Measurements from ENCODE around the gene PACS1. TPM values are rescaled to one million over a fixed set of nuclear protein-coding genes. Genes with fewer than 3 reads are reported as not detected.

Gene PACS1
- total RNA-seq, 3 donors from 2014 or later, result 37.9 to 40.6 (median 38.6) TPM

DNA sequence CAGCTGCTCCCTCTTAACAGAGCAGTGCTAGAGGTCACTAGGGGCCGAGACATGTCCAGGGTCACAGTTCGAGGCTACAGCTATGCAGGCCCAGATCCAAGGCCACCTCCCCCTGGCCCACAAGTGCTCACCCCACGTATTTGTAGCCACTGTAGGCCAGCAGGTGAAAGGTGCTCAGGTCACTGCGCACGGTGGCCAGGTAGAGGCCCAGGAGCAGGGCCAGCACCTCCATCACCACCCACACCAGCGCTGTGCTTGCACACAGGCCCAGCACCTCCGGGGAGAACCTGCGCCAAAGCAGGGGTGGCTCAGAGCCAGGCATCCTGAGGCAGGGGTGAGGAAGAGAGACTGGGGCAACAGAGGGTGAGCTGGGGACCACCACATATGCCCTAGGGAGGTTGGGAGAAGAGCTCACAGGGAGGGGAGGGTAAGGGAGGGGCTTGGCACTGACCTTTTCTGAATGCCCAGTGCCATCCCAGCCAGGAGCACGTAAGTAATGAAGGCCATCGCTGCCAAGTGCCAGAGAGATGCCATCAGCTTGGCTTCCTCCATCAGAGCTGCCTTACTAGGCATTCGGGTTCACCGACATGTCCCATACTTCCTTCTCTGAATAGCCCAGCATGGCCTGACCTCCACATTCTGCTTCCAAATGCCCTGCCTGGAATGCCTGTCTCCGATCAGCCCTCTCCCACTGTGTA, 215.3 kb downstream of the PACS1 start:
- Histone ChIP-seq H3K9me3 (no peaks in the 10 kb centered on the region), H3K4me3 (no peak overlapping the region), H3K27ac (no peak overlapping the region), H3K27me3 (no peaks in the 10 kb centered on the region), H3K4me1 (peaks cover 0 to 15% of the 10 kb centered on the region in 2 donors), H3K36me3 (no peaks in the 10 kb centered on the region)
- no peak for DNase-seq (ENCODE audit: low spot score in 2 of 2)
- TF ChIP-seq CTCF (IDR thresholded peaks at IDR 0.05), result no peak
- TF ChIP-seq POLR2AphosphoS5 (IDR thresholded peaks at IDR 0.05), result no peak
- TF ChIP-seq POLR2A (IDR thresholded peaks at IDR 0.05), result no peak
- intact Hi-C loops (cut with DNase I; ENCODE audit: low total_unique reads), result loop anchor here (10.0 kb wide), 1 partner anchor 359 kb away; no protein-coding TSS in a partner anchor

GRCh38 chr11:66286699-66287098, 216.6 kb downstream of the PACS1 start:
- no peak overlapping the region for H3K27ac ChIP-seq
- DNase-seq (ENCODE audit: low spot score in 2 of 2), result no peak
- no peak for TF ChIP-seq CTCF (IDR thresholded peaks at IDR 0.05)
- TF ChIP-seq POLR2A (IDR thresholded peaks at IDR 0.05), result no peak
- no peak for TF ChIP-seq POLR2AphosphoS5 (IDR thresholded peaks at IDR 0.05)
- H3K4me3 ChIP-seq, result no peak overlapping the region
- H3K4me1 ChIP-seq, result peaks cover 0 to 15% of the 10 kb centered on the region in 2 donors
- no peaks in the 10 kb centered on the region for H3K9me3 ChIP-seq
- no peaks in the 10 kb centered on the region for H3K27me3 ChIP-seq
- no peaks in the 10 kb centered on the region for H3K36me3 ChIP-seq
- intact Hi-C loops (cut with DNase I; ENCODE audit: low total_unique reads), result loop anchor here (10.0 kb wide), 1 partner anchor 358 kb away; no protein-coding TSS in a partner anchor

GRCh38 chr11:66287211-66287888, 217.3 kb downstream of the PACS1 start:
- Histone ChIP-seq H3K27me3 (peaks cover 4 to 6% of the 10 kb centered on the region in 2 donors), H3K4me3 (peak overlapping the region in 2 of 3 donors; percentile 84 to 99), H3K27ac (no peak overlapping the region), H3K4me1 (peaks cover 0 to 15% of the 10 kb centered on the region in 2 donors), H3K36me3 (no peaks in the 10 kb centered on the region), H3K9me3 (no peaks in the 10 kb centered on the region)
- DNase-seq (ENCODE audit: low spot score in 2 of 2), result no peak
- intact Hi-C loops (cut with DNase I; ENCODE audit: low total_unique reads), result loop anchor here (10.0 kb wide), 1 partner anchor 357 kb away; no protein-coding TSS in a partner anchor
- no peak for TF ChIP-seq CTCF (IDR thresholded peaks at IDR 0.05)
- TF ChIP-seq POLR2AphosphoS5 (IDR thresholded peaks at IDR 0.05), result no peak
- no peak for TF ChIP-seq POLR2A (IDR thresholded peaks at IDR 0.05)

DNA sequence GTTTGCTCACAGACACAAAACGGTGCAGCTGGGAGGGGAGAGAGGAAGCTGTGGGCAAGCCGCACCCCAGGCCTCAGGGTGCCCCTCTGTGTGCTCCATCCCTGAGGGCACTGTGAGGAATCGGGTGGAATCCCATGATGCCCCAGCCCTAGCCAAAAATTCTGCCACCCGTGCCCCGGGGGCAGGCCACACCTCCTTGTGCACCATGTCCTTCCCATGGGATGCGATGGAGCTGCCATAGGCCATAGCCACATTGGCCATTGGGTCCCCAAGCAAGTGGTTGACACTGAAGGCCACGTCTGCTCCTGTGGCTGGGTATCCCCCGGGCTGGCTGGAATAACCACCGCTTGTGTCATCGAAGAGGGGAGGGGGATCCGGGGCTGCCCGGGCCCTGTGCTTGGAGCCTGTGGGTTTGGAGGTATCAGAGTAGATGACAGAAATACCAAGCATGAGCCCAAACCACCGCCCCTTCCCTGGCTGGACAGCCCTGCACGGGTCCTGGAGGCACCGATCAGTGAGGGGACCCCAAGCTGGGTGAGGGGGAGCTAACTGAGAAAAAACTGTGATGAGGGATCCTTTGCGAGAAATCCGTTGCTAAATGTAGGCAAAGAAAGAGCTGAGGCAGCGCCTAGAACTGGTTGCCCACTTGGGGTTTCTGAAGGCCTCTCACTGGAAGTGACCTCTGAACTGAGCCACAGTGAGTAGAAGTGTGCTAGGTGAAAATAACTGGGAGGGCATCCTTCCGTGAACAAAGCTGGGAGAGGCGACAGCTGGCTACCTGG, 218.0 kb downstream of the PACS1 start:
- Histone ChIP-seq H3K27me3 (peaks cover 5 to 13% of the 10 kb centered on the region in 2 donors), H3K4me1 (peaks cover 0 to 15% of the 10 kb centered on the region in 2 donors)

More for the DNA sequence above, 218.0 kb downstream of the PACS1 start:
- TF ChIP-seq CTCF (IDR thresholded peaks at IDR 0.05) (no peak), POLR2AphosphoS5 (IDR thresholded peaks at IDR 0.05) (no peak), POLR2A (IDR thresholded peaks at IDR 0.05) (no peak)
- H3K4me3 ChIP-seq, result peak overlapping the region; percentile 72 to 99 (median 84)
- H3K27ac ChIP-seq, result peak overlapping the region; percentile 97 to 98
- no peaks in the 10 kb centered on the region for H3K9me3 ChIP-seq
- H3K36me3 ChIP-seq, result no peaks in the 10 kb centered on the region
- intact Hi-C loops (cut with DNase I; ENCODE audit: low total_unique reads), result loop anchor here (10.0 kb wide), 1 partner anchor 357 kb away; no protein-coding TSS in a partner anchor
- no peak for DNase-seq (ENCODE audit: low spot score in 2 of 2)

Data from breast epithelium (tissue), 4 donors.